Fibroblast of mammary gland (primary cell): Measurements from ENCODE around the gene VPS13C.
"Not testable (repeated sequence)": the region's sequence is repeated elsewhere in the genome, so short reads cannot be mapped to it uniquely, and the experiment has no call there.

Experiments
- DNase-seq: peaks from one replicate; pipeline ENCODE4 v3.0.0-alpha.2; 2010; ENCODE audit warnings: low read depth
- H3K4me3 ChIP-seq: 2 replicates; pipeline ENCODE4 v1.5.1; 2011; ENCODE audit warnings: low read depth, mild to moderate bottlenecking, low read length, moderate library complexity; ENCODE audit not compliant: control insufficient read depth
- TF ChIP-seq, protein P1 (sequence below): conservative IDR thresholded peaks from 2 replicates; pipeline ENCODE4 v1.5.1; 2011; ENCODE audit warnings: low read depth, low read length, inconsistent platforms; ENCODE audit not compliant: control insufficient read depth, insufficient read depth

The VPS13C gene

DNA sequence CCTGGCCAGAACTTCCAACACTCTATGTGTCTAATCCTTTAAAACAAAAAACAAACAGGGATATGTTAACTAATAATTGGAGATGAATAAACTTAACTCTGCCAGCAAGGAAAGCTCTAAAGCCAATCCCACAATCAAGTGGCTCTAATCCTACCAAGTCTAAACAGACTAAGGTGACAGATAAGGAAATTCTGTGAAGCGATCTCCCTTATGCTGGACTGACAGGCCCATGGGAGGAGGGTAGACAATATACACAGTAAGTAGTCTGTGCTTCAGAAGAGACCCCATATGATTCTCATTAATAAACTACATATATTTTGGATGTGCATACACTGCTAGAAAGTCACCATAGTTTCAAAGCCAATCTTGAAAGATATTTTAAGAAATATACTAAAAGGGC is 10.1 kb downstream of the VPS13C start:
- H3K4me3 ChIP-seq, result no peak overlapping the region
- DNase-seq, result no peak
- TF ChIP-seq, protein P1, sequence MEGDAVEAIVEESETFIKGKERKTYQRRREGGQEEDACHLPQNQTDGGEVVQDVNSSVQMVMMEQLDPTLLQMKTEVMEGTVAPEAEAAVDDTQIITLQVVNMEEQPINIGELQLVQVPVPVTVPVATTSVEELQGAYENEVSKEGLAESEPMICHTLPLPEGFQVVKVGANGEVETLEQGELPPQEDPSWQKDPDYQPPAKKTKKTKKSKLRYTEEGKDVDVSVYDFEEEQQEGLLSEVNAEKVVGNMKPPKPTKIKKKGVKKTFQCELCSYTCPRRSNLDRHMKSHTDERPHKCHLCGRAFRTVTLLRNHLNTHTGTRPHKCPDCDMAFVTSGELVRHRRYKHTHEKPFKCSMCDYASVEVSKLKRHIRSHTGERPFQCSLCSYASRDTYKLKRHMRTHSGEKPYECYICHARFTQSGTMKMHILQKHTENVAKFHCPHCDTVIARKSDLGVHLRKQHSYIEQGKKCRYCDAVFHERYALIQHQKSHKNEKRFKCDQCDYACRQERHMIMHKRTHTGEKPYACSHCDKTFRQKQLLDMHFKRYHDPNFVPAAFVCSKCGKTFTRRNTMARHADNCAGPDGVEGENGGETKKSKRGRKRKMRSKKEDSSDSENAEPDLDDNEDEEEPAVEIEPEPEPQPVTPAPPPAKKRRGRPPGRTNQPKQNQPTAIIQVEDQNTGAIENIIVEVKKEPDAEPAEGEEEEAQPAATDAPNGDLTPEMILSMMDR, result no peak

DNA sequence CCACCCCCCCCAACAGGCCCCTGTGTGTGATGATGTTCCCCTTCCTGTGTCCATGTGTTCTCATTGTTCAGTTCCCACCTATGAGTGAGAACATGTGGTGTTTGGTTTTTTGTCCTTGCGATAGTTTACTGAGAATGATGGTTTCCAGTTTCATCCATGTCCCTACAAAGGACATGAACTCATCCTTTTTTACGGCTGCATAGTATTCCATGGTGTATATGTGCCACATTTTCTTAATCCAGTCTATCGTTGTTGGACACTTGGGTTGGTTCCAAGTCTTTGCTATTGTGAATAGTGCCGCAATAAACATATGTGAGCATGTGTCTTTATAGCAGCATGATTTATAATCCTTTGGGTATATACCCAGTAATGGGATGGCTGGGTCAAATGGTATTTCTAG is 12.0 kb downstream of the VPS13C start:
- H3K4me3 ChIP-seq, DNase-seq: not testable (repeated sequence)

DNA sequence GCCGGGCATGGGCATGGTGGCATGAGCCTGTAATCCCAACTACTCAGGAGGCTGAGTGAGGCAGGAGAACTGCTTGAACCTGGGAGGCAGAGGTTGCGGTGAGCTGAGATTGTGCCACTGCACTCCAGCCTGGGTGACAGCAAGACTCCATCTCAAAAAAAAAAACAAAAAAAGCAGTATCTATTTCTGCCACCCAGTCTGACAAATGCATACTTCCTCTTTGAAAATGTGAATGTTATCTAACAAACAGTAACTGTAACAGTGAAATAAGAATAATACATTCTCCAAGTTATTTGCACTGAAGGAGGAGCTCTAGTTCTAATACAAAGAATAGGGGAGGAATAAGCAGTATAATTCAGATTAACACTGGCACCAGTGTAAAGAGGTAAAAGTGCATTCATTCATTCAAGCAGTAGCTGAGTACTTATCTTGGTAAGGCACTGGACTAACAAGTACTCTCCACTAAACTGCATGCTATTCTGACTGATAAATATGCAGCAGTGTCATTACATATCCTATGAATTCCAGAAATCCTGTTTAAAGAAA is 12.9 kb downstream of the VPS13C start:
- TF ChIP-seq, protein P1, result no peak

DNA sequence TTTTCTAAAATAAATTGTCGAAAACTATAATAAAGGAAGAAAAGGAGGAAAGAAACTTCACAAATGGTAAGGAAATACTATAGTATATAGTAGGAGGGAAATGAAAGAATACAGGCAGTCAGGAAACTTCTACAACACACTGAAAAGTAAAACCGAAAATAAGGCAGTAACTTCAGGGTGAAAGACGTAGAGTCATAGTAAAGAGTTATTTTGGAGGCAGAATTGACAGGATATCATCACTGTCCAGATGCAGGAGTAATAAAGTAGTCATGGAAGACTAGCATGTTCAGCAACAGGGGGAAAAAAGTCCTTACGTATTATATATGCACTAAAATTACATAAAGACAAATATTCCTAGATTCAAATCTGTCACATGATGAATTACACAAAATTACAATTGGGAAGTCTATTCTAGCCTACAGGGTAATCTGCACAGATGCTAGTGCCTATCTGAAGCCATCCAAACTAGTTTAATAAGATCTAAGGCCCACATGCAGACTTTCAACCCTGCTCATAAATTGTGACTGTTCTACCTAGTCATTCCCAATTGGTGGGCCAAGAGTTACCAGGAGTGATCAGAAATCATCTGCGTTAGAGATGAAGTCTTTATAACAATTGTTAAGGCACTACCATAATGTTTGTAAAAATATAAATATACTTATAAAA is 14.0 kb downstream of the VPS13C start:
- H3K4me3 ChIP-seq, result no peak overlapping the region
- no peak for DNase-seq
- TF ChIP-seq, protein P1, result no peak

More for the DNA sequence above, 12.9 kb downstream of the VPS13C start:
- H3K4me3 ChIP-seq, result no peak overlapping the region
- no peak for DNase-seq

DNA sequence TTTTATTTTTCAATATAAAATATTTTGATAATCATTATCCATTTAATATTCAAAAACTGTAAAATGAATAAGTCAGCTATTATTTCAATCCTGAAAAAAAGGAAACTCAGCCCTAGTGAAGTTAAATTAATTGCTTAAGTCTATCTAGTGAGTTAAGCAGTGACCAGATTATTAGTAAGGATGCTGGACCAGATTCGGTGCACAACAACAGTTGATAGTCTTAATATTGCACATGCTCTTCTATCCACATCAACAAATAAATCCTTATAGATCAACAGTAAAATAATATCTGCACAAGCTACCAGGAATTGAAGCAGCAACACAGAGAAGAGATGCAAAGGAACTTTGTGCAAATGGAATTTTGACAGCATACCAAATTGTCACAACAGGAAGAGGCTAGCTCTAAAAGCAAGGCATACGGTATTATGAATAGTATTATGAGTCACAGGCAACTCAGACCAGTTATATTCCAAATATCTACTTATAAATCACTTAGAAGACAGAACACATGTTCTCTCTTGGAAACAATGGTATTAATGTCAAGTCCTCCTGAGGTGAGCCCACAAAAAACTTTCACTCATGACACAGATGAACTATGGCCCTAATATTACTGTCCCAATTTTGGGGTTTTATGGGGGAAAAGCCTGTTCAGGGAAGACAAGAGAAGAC is 24.9 kb downstream of the VPS13C start:
- H3K4me3 ChIP-seq, result no peak overlapping the region
- peak; percentile 76 for DNase-seq
- TF ChIP-seq, protein P1, result no peak

DNA sequence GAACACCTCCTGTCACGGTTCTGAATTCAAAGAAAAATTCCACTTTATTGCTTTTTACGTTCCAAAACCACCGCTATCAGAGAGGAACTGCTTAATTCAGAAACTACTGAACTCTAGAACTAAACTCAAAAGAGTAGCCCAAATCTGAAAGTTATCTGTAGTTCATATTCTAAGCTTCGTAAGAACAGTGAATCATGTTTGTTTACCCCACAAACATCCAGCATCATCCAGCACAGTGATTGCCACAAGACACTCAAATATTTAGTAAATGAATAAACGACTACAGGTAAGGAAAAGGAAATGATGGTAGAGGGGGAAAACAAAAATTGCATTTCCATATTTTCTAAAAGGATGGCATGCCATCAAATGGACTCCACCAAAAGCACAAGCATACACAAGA is 32.3 kb downstream of the VPS13C start:
- TF ChIP-seq, protein P1, result no peak
- DNase-seq, result no peak

DNA sequence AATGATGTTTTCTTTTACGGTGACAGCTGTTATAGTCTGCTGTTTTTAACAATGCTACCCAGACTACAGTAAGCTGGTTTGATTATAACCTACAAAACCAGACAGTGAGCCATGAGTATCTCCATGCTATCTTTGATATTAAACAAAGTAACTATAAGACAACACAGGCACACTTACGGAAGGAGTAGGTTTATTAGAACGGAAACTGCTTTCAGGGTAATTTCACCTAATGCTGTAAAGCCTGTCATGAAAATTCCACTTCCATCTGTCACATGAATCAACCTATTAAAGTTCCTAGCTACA is 33.0 kb downstream of the VPS13C start:
- H3K4me3 ChIP-seq, result no peak overlapping the region
- DNase-seq, result no peak
- TF ChIP-seq, protein P1, result no peak

More for the DNA sequence above, 32.3 kb downstream of the VPS13C start:
- no peak overlapping the region for H3K4me3 ChIP-seq
